Measurements from ENCODE around the gene ZNF644.

DNA sequence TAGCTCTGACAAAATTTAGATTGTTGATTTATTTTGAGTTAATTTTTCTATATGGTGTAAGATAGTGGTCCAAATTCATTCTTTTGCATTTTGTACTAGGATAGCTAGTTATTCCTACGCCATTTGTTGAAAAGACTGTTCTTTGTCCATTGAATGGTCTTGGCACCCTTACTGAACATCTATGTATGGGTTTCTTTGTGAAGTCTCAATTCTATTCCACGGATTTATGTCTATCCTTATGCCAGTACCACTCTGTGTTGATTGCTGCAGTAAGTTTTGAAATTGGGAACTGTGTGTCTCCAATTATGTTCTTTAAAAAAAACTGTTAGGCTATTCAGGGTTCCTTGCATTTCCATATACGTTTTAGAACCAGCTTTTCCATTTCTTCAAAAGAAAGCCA is 145.7 kb downstream of the ZNF644 start:
- TF ChIP-seq CTCF (IDR thresholded peaks at IDR 0.05; ENCODE audit: insufficient read depth, low read length) (no peak), POLR2AphosphoS5 (IDR thresholded peaks at IDR 0.05; ENCODE audit: low read depth) (no peak), GABPA (IDR thresholded peaks at IDR 0.05; ENCODE audit: low read depth) (no peak), SPI1 (IDR thresholded peaks at IDR 0.05; ENCODE audit: borderline replicate concordance, low read depth) (no peak)
- TF ChIP-seq, protein P1, sequence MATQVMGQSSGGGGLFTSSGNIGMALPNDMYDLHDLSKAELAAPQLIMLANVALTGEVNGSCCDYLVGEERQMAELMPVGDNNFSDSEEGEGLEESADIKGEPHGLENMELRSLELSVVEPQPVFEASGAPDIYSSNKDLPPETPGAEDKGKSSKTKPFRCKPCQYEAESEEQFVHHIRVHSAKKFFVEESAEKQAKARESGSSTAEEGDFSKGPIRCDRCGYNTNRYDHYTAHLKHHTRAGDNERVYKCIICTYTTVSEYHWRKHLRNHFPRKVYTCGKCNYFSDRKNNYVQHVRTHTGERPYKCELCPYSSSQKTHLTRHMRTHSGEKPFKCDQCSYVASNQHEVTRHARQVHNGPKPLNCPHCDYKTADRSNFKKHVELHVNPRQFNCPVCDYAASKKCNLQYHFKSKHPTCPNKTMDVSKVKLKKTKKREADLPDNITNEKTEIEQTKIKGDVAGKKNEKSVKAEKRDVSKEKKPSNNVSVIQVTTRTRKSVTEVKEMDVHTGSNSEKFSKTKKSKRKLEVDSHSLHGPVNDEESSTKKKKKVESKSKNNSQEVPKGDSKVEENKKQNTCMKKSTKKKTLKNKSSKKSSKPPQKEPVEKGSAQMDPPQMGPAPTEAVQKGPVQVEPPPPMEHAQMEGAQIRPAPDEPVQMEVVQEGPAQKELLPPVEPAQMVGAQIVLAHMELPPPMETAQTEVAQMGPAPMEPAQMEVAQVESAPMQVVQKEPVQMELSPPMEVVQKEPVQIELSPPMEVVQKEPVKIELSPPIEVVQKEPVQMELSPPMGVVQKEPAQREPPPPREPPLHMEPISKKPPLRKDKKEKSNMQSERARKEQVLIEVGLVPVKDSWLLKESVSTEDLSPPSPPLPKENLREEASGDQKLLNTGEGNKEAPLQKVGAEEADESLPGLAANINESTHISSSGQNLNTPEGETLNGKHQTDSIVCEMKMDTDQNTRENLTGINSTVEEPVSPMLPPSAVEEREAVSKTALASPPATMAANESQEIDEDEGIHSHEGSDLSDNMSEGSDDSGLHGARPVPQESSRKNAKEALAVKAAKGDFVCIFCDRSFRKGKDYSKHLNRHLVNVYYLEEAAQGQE (IDR thresholded peaks at IDR 0.05; ENCODE audit: insufficient replicate concordance, low read depth), result no peak

All from HL-60 (cell line).